HG03095 (cell line): Measurements from ENCODE around the gene ALOX5.

ENCODE experiments used
- ATAC-seq: cut with Tn5 transposase; IDR thresholded peaks from one replicate; pipeline ENCODE4 v1.9.1; 2021; ENCODE audit warnings: moderate library complexity; ENCODE audit not compliant: unreplicated experiment

ALOX5 gene

DNA sequence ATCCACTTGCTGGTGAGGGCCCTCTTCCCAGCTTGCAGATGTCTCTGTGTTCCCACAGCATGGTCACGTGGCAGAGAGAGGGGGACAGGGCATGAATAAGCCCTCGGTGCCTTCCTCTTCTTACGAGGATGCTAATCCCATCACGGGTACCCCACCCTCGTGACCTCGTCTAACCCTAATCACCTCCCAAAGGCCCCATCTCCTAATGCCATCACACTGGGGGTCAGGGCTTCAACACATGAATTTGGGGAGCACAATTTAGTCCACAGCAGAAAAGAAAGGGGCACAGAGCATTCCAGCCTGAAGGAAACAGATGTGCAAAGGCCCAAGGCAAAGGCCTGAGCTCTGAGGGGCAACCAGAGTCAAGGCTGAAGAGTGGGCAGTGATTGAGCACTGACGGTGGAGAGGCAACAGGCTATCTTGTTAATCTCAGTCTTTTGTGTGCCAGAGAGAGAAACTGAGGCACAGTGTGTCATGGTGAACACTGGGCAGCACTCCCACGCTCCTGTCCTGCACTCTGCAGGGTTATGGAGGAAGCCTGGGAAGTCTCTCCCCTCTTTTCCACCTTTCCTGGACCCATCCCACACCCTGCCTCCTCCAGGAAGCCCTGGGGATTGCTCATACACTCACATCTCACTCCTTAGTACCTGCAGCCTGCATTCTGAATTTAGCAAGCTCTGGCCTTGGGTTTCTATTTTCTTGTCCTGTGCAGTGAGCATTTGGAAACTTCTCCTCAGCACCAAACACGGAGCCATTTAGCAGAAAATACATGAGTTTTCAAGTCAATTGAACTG lies 49.0 kb downstream of the ALOX5 start:
- no peak for ATAC-seq

DNA sequence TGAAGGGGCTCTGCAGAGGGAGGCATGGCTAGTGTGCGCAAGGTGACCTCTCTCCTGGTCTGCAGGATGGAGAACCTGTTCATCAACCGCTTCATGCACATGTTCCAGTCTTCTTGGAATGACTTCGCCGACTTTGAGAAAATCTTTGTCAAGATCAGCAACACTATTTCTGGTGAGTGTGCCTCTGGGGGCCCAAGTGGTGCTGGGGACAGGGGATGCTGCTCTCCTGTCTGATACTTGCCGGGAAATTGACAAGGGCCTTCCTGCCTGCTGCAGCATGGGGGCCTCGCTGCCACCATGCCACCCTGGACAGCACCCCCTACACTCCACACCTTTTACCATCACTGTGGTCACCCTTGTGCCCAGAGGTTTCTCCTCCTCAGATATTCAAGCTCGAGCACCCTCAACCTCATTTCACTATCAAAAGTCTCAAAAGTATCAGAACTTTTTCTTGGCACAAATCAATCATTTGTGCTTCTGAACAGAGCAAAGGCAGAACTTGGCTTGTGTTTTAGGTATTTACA lies 50.0 kb downstream of the ALOX5 start:
- no peak for ATAC-seq

DNA sequence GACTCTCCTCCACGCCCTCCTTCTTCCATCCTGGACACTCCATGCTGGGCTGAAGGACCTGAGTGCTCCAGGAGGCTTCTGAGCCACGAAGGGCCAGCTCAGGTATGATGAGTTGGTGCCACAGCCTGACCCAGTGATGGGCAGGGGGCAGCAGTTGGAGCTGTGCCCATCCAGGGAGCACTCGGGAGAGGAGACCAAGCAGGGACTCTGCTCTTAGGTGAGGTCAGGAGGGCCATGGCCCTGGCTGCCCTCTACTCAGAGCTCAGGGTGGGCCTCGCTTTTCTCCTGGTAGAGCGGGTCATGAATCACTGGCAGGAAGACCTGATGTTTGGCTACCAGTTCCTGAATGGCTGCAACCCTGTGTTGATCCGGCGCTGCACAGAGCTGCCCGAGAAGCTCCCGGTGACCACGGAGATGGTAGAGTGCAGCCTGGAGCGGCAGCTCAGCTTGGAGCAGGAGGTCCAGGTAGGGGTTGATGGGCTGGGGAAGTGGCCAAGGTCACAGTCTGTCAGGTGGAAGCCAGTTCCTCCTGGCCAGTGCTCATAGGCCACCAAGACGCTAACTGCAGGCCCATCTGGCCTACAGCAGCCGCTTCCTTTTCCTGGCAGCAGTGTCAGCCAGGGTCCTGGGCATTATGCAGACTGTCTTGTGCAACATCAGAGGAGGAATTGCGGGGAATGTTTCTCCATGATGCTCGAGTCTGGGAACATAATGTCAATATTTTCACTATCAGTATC lies 50.8 kb downstream of the ALOX5 start:
- no peak for ATAC-seq

DNA sequence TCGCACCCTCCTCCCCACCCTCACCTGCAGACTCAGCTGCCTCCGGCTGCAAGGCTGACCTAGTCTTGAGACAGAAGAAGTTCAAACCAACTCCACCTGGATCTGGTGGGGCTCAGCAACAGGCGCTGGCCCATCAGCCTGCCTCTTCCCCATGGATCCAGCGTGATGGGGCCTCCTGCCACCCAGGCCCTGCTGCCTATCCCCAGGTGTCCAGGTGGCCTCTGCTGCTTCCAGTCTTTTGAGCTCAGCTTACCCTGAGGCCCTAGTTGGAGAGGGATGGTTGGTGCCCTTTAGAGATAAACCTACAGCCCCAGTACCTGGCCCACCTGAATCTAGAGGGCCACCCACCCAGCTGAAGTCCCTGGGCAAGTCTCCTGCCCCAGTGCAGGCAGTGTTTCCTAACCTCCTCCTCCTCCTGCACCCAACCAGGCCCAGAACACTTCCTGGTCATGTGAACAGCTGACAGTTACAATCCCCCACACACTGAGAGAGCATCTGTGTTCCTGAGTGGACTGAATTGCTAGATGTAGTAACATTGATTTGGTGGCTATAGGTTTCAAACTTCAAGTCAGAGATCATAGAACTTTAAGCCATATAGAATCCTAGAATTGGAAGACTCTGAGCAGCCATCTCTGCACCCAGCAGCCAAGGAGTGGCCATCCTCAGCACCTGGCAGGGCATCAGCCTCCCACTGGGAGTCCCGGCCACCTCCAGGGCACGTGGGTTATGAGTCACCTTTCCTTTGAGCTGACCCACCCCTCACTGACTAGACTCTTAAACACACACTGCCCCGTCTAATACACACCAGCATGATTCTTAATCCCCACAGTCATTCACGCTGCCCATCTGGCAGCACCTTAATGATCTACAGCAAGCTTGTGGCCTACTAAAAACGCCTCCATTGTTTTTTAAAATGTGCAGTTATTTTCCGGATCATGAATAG lies 51.9 kb downstream of the ALOX5 start:
- ATAC-seq: no peak

DNA sequence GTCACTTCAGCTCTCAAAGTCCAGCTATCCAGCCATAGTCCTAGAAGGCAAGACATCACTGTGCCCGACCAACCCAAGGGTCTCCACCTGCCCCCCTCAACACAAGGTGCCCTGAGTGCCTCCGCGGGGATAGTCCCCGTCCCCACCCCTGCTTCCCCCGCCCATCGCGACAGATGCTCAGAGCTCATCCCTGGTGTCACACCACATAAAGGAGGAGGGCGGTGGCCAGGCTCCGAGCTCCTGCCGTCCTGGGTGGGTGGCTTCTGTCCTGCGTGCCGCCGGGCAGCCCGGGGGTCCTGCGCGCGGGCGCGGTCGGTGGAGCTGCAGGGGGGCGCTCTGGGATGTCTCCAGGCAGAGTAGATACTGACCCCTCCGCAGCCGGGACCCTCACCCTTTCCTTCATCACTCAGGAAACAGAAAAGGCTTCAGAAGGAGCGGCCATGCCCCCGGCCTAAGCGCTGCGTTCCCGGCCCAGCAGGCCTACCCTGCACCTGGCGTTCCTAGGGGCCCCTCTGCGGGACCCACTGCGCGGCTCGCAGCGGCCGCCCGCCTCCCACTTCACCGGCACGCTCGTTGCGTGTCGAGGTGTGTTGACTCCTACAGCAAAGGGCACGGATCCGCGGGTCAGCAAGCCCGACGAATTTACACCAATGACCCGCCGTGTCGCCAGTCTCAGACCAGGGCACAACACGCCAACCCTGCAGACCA lies 53.4 kb downstream of the ALOX5 start:
- no peak for ATAC-seq

DNA sequence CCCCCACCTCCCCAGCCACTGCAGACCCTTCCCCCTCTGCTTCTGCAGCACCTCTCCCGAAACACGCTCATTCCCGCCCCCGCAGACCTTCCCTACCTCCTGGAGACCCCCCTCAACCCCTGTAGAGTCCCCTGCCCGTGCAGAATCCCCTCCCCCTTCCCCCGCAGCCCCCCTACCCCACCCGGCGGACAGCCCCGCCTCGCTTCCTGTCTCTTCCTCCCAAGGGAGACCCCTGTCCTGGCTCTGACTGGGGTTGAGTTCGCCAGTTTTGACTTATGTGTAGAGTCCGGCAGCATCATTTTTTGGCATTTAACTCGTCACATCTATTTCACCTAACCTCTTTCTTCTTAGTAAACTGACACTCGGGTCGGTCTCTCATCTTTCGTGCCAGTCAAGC lies 54.0 kb downstream of the ALOX5 start:
- no peak for ATAC-seq

DNA sequence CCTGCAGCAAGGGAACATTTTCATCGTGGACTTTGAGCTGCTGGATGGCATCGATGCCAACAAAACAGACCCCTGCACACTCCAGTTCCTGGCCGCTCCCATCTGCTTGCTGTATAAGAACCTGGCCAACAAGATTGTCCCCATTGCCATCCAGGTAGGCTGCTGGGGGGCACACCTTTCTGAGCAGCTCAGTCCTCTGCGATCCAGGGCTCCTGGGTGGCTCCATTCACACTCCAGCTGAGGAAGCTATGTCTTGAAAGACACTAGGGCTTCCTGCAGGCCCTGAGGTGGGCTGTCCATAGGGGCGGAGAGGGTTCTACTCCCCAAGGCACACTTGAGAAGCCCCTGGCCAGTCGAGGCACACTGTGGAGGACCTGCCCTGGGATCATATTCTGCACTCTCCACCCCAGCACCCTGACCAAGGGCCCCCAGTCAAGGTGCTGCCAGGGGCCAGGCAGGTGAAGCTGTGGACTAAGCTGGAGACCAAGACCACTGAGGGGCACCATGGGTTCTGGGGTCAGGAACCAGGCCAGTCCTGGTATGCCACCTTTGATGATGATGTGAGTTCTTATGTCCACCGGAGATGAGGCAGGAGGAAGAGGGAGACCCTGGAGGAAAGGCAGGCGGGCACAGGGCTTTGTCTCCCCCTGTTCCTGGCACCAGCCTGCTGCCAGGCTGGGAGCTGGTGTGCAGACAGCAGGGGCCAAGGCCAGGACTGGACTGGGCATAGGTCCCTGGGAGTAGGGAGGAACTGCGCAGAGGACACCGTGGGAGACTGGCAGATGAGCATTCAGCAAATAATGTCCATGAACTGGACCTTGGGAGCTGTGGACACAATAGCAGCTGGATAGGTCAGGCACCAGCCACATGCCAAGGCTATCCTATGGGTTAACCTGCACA lies 54.8 kb downstream of the ALOX5 start:
- no peak for ATAC-seq

DNA sequence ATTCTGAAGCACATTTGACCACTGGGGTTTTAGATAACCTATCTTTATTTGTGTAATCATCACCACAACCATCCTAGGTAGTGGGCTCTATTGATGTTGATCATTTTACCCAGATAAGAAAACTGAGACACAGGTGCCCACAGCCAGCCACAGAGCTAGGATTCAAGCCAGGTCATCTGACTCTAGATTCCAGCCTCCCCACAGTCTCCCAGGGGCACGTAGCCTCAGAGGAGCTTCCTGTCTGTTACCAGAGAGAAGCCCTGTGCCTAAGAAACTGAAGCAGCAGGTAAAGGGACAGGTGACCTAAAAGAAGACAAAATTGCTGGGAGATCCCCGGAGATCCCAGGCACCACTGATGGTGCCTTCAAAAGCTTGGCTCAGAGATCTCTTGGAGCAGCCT lies 55.8 kb downstream of the ALOX5 start:
- ATAC-seq: no peak

DNA sequence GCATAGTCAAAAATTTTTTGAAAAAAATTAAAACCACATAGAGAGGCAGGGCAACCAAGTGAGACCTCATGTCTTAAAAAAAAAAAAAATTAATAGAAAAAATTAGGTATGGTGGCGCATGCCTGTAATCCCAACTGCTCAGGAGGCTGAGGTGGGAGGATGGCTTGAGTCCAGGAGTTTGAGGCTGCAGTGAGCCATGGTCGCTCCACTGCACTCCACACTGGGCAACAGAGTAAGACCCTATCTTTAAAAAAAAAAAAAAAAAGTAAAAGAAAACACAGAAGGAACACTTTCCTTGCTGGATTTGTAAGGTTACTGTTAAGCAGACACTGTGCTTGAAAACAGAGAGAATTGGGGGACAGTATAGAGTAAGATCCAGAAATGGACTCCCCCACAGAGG lies 58.1 kb downstream of the ALOX5 start:
- no peak for ATAC-seq

DNA sequence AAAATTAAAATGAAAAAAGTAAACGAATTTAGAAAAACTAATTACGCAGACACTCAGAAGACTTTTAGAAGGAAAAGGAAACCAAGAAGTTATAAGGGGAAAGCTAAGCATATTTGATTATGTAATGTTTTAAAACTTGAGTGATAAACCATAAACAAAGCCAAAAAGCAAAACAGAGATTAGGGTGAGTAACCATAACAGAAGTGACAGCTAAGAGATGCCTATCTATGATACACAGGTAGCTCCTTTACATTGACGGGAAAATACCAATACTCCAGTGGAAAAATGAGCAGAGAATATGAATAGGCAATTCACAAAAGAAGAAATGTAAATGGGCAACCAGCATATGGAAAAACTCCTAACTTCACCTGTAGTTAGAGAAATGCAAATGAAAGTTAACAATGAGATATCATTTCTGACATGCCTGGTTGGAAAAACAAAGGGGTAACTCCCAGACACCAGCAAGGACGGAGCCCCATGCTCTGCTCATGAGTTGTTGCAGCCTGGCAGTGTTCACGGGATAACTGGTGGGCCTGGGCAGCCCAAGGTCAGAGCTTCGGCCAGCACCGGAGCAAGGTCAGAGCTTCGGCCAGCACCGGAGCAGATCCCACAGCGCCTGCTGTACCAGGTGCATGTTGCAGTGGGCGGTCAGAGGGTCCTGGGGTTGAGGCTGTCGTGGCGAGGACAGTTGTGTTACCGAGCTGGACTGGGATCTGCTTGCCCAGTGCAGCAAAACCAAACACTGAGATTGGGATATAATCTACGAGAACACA lies 58.9 kb downstream of the ALOX5 start:
- no peak for ATAC-seq

DNA sequence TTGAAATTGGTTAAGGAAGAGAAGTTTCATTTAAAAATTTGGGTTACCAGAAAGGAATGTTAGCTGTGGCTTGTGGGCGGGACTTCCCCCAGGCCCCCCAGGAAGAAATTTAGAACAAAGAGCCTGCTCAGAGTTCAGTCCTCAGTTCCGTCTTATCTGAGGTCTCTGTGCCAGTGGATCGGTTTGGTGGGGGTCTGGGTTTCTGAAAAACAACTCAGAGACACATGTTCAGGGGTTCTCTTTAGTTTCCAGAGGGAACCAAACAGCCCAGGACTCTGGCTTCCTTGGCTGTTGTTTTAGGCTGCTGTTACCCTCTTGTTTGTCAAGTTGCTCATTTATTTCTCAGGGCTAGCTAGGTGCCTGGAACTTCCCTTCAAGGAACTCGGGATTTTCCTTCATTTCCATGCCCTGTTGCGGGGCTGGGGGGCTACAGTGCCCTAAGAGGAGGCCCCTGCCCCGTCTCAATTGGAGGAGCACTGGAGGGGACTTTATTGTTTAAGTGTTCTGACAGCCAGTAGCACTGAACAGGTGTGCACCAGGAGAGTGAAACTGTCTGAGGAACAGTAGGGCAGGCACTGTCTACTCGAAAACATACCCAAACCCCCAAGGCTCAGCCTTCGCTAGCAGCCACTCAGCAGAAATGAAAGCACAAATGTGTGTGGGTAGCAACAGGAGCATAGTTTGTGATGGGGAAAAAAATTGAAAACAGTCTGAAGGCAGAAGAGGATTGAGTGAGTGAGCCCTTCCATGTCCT lies 59.9 kb downstream of the ALOX5 start:
- peak; percentile 96 for ATAC-seq

DNA sequence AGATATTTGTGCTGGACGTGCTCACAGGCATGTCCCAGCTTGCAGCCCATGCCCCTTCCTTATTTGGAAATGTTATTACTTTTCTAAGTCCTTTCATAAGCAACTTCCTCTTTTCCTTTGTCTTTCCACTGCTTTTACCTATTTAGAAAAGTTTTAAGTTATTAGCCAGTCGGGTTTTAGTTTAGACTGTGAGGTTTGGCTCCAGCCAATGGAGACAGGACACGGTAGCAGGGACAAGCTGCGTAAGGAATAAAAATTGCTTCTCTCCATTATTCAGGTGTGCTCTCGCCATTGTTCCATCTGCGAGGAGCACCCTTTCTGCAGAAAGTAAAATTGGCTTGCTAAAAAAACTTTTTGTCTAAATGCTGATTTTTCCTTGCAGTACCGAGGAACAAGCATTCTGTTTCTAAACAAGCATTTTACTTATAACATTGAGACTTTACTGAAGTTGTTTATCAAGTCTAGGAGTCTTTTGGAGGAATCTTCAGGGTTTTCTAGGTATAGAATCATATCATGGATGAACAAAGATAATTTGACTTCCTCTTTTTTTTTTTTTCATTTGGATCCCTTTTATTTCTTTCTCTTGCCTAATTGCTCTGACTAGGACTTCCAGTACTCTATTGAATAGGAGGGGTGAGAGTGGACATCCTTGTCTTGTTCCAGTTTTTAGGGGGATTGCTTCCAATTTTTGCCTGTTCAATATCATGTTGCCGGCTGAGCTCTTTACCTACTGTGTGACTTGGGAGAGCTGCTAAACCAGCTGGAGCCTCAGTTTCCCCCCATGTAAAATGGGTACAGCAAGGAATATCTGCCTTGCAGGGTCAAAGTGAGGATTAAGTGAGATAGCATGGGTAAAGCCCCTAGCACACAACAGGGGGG lies 63.8 kb downstream of the ALOX5 start:
- no peak for ATAC-seq

DNA sequence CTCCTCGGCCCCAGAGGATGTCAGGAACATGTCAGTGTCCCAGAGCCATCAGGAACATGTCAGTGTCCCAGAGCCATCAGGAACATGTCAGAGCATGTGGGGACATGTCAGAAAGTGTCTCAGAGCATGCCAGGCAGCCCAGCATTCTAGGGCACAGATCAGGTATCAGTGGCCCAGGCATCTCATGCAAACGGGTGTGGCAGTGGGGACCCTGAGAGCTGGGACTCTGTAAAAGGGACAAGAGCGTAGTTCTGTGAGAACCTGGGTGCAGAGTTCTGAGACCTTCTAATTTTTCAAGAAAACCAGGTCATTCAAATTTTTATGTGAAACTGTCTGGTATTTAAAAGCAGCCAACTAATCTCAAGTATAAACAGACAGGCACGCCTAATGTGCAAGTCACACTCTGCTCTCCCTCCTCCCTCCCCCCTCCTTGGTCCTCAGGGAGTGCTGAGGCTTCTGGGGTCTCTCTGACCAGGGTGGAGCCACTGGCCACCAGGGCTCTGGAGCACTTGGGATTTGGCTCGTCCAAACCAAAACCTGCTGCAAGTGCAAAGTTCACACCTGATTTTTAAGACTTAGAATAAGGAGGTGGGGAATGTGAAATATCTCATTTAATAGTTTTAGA lies 64.6 kb downstream of the ALOX5 start:
- ATAC-seq: no peak

DNA sequence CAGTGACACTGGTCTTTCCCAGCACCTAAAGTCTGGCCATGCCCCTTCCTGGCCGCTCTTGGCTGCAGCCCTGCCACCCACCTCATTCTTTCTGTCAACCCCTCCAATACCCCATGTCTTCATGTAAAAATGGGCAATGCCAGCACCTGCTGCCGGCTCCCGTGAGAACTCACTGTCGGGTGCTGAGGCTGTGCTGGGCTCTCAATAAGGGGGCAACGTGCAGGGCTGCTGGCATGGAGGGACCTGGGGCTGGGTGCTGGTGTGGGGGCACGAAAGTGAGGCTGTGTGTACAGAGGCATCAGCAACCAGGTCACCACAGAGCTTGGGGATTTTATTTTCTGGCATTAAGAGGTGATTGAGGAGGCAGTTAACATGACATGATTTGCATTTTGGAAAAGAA lies 65.3 kb downstream of the ALOX5 start:
- no peak for ATAC-seq

DNA sequence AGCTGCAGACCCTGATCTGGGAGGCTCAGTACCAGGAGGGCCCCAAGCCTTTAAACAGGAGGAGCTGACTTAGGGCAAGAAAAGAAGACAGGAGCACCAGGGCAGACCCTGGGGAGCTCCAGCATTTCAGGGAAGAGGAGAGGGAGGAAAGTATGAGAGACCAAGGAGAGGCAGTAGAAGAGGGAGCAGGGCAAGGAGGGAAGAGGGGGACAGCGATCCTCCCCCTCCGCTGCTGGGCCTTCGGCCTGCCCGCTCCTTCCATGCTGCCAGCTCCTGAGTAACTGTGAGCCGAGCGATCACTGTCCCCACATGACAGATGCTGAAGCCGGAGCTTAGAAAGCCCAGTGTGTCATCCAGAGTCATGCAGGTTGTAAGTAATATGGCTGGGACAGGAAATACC lies 65.9 kb downstream of the ALOX5 start:
- ATAC-seq: no peak

DNA sequence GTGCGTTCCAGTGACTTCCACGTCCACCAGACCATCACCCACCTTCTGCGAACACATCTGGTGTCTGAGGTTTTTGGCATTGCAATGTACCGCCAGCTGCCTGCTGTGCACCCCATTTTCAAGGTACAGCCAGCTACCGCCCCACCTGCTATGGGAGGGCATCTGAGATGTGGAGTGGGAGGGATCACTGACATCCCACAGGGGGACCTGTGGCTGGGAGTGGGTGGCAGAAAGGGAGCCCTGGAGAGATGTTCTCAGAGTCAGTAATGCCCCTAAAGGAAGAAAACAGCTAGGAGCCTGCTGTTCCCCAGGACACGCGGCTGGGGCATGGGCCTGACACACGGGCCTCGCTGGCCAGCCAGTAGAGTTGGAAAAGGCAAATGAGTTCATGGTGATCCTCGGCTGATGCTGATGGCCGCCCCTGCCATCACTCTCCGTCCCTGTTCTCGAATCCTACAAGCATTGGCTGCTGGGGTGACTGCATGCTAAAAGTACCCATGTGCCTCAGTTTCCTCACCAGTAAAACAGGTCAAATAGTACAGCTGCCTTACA lies 66.6 kb downstream of the ALOX5 start:
- no peak for ATAC-seq
